ENCODE results near the gene TBX6.

TBX6 gene

GRCh38 chr16:30113031-30113710 lies 21.4 kb upstream of the TBX6 start, which contains the start of gene GDPD3:
Gene GDPD3 (minus strand): TSS chr16:30113537. CDS start chr16:30113478, 59 bp downstream.
- DNase-seq = no peak

- DNase-seq = no peak
Measured at GRCh38 chr16:30112197-30113030, 20.7 kb upstream of the TBX6 start.

DNA sequence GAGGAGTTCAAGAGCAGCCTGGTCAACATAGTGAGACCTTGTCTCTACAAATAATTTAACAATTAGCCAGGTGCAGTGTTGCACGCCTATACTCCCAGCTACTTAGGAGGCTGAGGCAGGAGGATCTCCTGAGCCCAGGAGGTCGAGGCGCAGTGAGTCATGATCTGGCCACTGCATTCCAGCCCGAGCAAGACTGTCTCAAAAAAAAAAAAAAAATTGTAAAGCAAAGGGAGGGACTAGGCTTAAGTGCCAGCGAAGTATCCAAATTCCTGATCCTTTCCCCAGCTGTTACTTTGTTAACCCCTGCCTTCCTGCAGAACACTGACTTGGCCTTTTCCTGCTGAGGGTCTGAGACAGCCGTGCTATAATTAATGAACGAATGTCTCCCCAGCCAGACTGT lies 18.9 kb upstream of the TBX6 start:
- no peak for DNase-seq

- DNase-seq = no peak
Measured at GRCh38 chr16:30108059-30108850, 16.5 kb upstream of the TBX6 start.

GRCh38 chr16:30104492-30104891 lies 12.8 kb upstream of the TBX6 start:
- DNase-seq = no peak

- no peak for DNase-seq
Measured at GRCh38 chr16:30104090-30104489, 12.4 kb upstream of the TBX6 start.

GRCh38 chr16:30096862-30097563 lies 5.3 kb upstream of the TBX6 start:
- peak; percentile 79 for DNase-seq

- DNase-seq = peak; percentile 76
Measured at GRCh38 chr16:30096105-30096861, 4.6 kb upstream of the TBX6 start, which contains the start of gene YPEL3. Gene YPEL3 (minus strand): TSS chr16:30096213. CDS start chr16:30095482, 731 bp downstream.

GRCh38 chr16:30095166-30096078 lies 3.7 kb upstream of the TBX6 start:
- no peak for DNase-seq

GRCh38 chr16:30094541-30095165 lies 2.9 kb upstream of the TBX6 start:
- DNase-seq = no peak

DNA sequence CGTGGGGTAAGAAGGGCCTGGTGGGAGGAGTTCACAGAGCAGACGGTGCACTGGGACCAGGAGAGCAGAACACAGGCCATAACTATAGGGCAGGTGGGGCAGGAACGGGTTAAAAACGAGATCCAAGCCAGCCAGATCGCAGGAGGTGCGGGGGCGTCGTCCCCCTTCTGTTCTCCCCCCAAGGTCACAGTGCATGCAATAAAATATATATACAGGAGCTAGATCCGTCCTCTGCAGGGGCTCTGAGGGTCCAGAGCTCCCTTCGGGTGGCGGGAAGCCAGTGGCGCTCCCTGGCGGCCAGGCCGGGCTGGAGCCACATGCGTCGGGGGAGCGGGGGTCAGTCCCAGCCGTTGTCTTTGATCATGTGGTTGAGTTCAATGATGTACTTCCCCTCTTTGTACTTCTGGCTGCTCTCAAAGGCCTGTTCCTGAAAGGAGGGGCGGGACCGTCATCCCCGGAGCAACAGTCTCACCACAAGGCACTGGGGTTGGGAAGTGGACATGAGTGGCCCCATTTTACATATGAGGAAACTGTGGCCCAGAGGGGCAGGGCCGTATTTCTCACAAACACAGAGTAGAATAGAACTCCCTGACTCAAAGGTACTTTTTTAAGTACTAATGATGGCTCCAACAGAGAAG lies 768 bp upstream of the TBX6 start:
- DNase-seq = peak; percentile 99

- no peak for DNase-seq
Measured at GRCh38 chr16:30090610-30091331, 953 bp downstream of the TBX6 start.

DNA sequence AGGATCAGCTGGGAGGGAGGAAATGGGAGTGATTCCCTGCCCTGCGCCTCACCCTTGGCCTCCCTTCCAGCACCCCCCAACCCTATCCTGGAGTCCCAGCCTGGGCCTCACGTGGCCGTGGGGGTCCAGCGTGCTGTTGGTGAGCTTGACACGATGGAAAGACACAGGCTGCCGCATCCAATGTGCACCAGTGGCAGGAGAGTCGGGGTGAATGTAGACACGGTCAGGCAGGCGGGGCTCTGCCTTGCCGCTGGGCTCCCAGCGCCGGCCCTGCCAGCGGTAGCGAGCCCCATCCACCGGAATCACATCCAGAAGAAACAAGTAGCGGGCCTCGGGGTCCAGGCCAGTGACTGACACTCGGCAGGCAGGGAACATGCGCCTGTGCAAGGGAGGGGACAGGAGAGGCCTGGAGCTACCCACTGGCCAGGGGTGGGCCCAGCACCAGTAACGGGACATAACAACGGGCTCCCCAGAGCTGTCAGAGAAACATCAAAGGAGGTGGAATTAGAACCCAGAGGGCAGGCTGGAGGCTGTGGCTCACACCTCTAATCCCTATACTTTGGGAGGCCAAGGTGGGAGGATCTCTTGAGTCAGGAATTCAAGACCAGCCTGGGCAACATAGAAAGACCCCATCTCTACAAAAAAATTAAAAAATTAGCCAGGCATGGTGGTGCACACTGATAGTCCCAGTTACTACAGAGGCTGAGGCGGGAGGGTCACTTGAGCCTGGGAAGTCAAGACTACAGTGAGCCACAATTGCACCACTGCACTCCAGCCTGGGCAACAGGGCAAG lies 2.7 kb downstream of the TBX6 start:
- DNase-seq = no peak

GRCh38 chr16:30088237-30088831 lies 3.4 kb downstream of the TBX6 start:
- no peak for DNase-seq

- peak; percentile 83 for DNase-seq
Measured at GRCh38 chr16:30087181-30087898, 4.4 kb downstream of the TBX6 start.

GRCh38 chr16:30086291-30087140 lies 5.2 kb downstream of the TBX6 start:
- no peak for DNase-seq

All from MV-4-11 (cell line).